Kidney epithelial cell (primary cell): ENCODE results near the gene INPP5A. TPM values are rescaled to one million over a fixed set of nuclear protein-coding genes. Genes with fewer than 3 reads are reported as not detected.

Source experiments
- DNase-seq: peaks from one replicate; pipeline ENCODE4 v3.0.0-alpha.2; 2010; ENCODE audit warnings: low read depth
- H3K27me3 ChIP-seq: 2 replicates; pipeline ENCODE4 v1.6.0; 2011; ENCODE audit warnings: low read length; ENCODE audit not compliant: control insufficient read depth, insufficient read depth
- H3K36me3 ChIP-seq: 2 replicates; pipeline ENCODE4 v1.5.1; 2011; ENCODE audit warnings: low read length; ENCODE audit not compliant: control insufficient read depth, insufficient read depth
- H3K4me3 ChIP-seq: 2 replicates; pipeline ENCODE4 v1.5.1; 2011; ENCODE audit warnings: low read depth, mild to moderate bottlenecking, control low read depth, low read length
- total RNA-seq: library from RNA; depleted of rRNA; stranded (reverse); fragments of >200 nt; gene quantifications from 2 replicates; pipeline ENCODE4 v1.2.3, GENCODE V29; 2015
- TF ChIP-seq, protein P1 (sequence below): IDR thresholded peaks from 2 replicates; pipeline ENCODE4 v1.5.1; 2011; ENCODE audit warnings: mild to moderate bottlenecking, moderate library complexity, low read length, control low read depth, inconsistent platforms; ENCODE audit not compliant: insufficient read depth, poor library complexity, severe bottlenecking

Gene INPP5A
- total RNA-seq, 1 donor from 2014 or later, result 45.1 TPM

DNA sequence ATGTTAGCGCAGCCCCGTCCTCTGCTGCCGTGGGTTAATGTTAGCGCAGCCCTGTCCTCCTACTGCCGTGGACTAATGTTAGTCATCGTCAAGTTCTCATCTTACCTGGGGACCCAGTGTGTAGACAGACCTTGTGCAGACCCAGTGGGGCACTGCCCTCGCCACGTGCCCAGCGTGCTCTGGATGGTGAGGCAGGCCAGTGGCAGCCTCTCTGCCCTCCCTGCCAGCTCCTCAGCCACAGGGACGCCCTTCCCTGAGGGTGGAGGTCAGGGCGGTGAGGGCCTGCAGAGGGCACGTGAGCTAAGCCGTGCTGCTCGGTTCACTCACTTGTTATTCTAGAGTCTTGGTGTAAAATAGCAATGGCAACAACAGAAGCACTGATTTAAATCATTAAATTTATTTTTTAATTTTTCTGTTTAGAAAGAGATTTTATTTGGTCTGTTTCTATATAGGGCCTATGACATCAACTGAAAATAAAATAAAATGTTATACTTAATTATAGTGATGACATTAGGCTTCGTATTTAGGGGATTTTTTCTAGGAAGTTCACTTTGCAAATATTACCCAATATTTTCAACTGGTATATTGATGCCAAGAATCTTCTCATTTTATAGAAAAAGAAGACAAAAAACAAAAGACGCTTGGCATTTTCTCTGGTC lies 199.9 kb downstream of the INPP5A start:
- H3K4me3 ChIP-seq, result no peak overlapping the region
- no peaks in the 10 kb centered on the region for H3K36me3 ChIP-seq
- TF ChIP-seq, protein P1, sequence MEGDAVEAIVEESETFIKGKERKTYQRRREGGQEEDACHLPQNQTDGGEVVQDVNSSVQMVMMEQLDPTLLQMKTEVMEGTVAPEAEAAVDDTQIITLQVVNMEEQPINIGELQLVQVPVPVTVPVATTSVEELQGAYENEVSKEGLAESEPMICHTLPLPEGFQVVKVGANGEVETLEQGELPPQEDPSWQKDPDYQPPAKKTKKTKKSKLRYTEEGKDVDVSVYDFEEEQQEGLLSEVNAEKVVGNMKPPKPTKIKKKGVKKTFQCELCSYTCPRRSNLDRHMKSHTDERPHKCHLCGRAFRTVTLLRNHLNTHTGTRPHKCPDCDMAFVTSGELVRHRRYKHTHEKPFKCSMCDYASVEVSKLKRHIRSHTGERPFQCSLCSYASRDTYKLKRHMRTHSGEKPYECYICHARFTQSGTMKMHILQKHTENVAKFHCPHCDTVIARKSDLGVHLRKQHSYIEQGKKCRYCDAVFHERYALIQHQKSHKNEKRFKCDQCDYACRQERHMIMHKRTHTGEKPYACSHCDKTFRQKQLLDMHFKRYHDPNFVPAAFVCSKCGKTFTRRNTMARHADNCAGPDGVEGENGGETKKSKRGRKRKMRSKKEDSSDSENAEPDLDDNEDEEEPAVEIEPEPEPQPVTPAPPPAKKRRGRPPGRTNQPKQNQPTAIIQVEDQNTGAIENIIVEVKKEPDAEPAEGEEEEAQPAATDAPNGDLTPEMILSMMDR, result no peak
- no peak for DNase-seq
- no peaks in the 10 kb centered on the region for H3K27me3 ChIP-seq

DNA sequence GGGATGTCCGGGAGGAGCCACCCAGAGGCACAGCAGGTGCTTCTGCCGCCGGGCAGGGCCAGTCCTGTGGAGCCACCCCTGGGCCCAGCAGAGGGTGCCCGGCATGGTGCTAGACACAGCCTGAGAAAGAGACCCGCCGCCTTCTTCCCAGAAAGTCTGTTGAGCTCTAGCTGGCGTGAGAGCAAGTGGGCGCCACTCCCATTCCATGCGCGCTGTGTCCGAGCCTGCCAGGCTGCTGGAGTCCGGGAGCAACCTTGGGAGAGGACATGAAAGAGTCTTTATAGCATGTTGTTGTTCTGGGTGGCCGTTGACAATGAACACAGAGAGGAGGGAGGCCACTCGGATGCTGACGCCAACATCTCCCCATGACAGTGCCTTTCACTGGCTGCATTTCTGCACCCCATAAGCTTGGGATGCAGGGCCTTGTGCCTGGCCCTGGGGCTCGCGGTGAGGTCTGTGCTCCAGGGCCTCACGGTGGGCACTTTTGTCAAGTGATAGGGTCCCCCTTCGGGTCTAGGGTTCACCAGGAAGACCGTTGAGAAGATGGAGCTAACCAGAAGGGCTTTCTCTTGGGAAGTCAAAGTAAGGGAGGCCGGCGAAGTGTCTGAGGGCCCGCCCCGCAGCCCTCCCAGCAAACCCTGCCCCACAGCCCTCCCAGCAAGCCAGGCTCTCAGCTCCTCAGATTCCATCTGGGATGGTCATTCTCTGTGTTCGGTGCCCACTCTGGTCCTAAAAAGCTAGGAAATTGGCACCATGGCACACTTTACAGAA lies 201.1 kb downstream of the INPP5A start:
- Histone ChIP-seq H3K27me3 (no peaks in the 10 kb centered on the region), H3K36me3 (no peaks in the 10 kb centered on the region), H3K4me3 (no peak overlapping the region)
- no peak for DNase-seq
- TF ChIP-seq, protein P1, result no peak

DNA sequence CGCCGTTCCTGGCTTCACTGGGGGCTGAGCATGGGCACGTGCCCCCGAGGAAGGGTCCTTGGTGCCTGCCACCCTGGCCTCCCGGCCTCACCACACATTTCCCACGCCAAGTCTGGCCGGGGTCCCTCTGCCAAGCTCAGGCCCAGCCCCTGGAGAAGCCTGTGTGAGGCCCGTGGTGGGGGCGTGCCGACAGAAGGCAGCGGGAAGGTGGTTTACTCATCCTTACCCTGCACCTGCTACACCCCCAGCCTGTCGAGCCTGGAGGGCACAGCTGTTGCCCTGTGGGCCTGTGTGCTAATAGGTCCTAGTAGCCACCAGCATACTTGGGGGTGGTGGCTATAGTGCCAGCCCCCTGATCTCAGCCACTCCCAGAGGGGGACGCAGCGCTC lies 201.6 kb downstream of the INPP5A start:
- TF ChIP-seq, protein P1, result no peak
- DNase-seq, result no peak

DNA sequence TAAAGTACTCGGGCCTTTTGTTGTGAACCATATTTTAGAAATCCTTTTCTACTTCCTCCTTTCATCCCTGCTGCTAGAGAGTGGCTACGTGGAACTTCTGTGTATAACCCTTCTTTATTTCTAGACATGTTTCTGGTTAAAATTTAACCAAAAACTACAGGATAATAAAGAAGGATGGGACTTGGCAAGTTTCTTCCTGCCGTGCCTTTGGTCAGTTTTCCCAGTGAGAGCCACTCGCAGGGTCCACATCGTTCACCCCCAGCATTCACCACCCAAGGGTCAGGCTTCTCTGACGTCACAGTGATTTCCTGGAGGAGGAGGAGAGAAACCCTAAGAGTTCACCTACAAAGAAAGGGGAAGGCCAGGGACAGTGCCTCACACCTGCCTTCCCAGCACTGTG lies 203.0 kb downstream of the INPP5A start:
- TF ChIP-seq, protein P1, result no peak
- no peak for DNase-seq
- Histone ChIP-seq H3K36me3 (no peaks in the 10 kb centered on the region), H3K4me3 (no peak overlapping the region), H3K27me3 (no peaks in the 10 kb centered on the region)

More for the DNA sequence above, 201.6 kb downstream of the INPP5A start:
- Histone ChIP-seq H3K36me3 (no peaks in the 10 kb centered on the region), H3K4me3 (no peak overlapping the region), H3K27me3 (no peaks in the 10 kb centered on the region)

DNA sequence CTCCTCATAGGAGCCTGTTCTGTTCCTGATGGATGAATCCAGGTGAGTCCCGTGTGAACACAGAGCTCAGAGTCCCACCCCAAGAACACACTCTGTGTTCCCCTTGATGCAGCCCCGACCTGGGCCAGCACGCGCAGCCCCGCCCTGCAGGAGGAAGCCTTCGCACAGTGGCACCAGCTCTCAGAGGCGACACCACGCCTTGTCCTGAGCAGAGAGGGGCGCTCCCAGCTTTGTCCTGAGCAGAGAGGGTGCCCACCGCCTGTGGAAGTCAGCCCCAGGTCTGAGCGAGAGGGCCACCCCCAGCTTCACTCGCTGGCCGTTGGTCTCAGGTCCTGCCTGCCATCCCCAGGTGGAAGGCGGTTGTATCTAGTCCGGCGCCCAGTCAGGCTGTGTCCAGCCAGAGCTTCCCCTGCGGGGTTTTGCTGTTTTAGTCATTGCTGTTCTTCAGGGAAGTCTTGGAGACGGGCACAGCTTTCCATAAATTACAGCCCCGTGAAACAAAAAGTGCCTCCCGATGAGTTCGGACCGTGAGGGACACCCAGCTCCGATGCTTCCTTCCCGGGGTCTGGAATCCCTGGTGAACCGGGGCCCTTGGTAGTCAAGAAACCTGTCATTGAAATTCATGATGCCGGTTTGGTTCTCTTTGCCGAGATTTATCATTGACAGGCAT lies 204.7 kb downstream of the INPP5A start:
- no peak overlapping the region for H3K4me3 ChIP-seq
- no peak for DNase-seq
- no peaks in the 10 kb centered on the region for H3K36me3 ChIP-seq
- no peaks in the 10 kb centered on the region for H3K27me3 ChIP-seq
- TF ChIP-seq, protein P1, result no peak
